Occipital lobe (tissue), 2 donors: ENCODE measurements around the gene MOCS1. TPM values are rescaled to one million over a fixed set of nuclear protein-coding genes. Genes with fewer than 3 reads are reported as not detected.

Source experiments
- DNase-seq: peaks from one replicate; lab custom pipeline; 2025; lab: John Stamatoyannopoulos, UW
- total RNA-seq: library from RNA; depleted of rRNA; stranded (reverse); fragments of >200 nt; gene quantifications from one replicate; pipeline ENCODE4 v1.2.3, GENCODE V29; 2014

Gene MOCS1
- total RNA-seq, 1 donor from 2014 or later: 4.7 TPM

GRCh38 chr6:39948199-39948791, 14.0 kb upstream of the MOCS1 start:
- DNase-seq: no peak

- DNase-seq: no peak
These were observed 13.4 kb upstream of the MOCS1 start for GRCh38 chr6:39947611-39948068.

GRCh38 chr6:39945626-39946025, 11.4 kb upstream of the MOCS1 start:
- no peak for DNase-seq

GRCh38 chr6:39942903-39943580, 8.8 kb upstream of the MOCS1 start:
- DNase-seq: no peak

- DNase-seq: no peak
These were observed 7.6 kb upstream of the MOCS1 start for GRCh38 chr6:39941820-39942219.

- no peak for DNase-seq
These were observed 6.9 kb upstream of the MOCS1 start for GRCh38 chr6:39941138-39941537.

GRCh38 chr6:39938773-39939654, 4.8 kb upstream of the MOCS1 start:
- DNase-seq: no peak

- no peak for DNase-seq
These were observed 3.5 kb upstream of the MOCS1 start for GRCh38 chr6:39937686-39938333.

GRCh38 chr6:39936857-39937256, 2.6 kb upstream of the MOCS1 start:
- no peak for DNase-seq

GRCh38 chr6:39935241-39935640, 979 bp upstream of the MOCS1 start:
- no peak for DNase-seq

- DNase-seq: no peak
These were observed 562 bp downstream of the MOCS1 start for GRCh38 chr6:39933669-39934130.

- no peak for DNase-seq
These were observed 1.8 kb downstream of the MOCS1 start for GRCh38 chr6:39932386-39932910.

GRCh38 chr6:39931607-39932006, 2.7 kb downstream of the MOCS1 start:
- DNase-seq: no peak

- DNase-seq: no peak
These were observed 3.7 kb downstream of the MOCS1 start for GRCh38 chr6:39930540-39930939.

- no peak for DNase-seq
These were observed 4.4 kb downstream of the MOCS1 start for GRCh38 chr6:39929733-39930461.

- no peak for DNase-seq
These were observed 5.1 kb downstream of the MOCS1 start for GRCh38 chr6:39929039-39929732.

- no peak for DNase-seq
These were observed 7.1 kb downstream of the MOCS1 start for GRCh38 chr6:39927159-39927558.

- DNase-seq: no peak
These were observed 7.6 kb downstream of the MOCS1 start for GRCh38 chr6:39926668-39927067.

GRCh38 chr6:39925931-39926290, 8.4 kb downstream of the MOCS1 start:
- DNase-seq: no peak
